ENCODE data around the gene SHROOM4. TPM values are rescaled to one million over a fixed set of nuclear protein-coding genes. Genes with fewer than 3 reads are reported as not detected.

The SHROOM4 gene
- total RNA-seq, 1 experiment from 2014 or later, result 0.05 TPM

DNA sequence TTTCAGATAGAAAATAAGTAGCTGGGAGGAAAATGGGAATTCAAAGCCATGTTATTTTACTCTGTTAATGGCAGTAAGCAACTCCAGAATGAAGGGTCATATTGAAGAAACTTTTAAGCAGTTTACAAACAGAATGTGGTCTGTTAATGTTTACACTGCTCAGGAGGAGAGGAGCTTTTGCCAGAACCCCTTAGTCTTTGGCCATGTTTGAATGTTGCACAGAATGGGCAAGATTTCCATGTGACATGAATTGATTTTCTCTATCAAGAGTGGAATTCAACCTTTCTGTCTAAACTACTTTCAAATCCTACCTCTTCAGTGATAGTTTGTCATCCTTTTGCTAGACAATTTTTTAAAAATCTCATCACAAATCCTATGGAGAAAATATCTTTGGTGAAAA lies 227.6 kb downstream of the SHROOM4 start:
- H3K4me2 ChIP-seq (ENCODE audit: low read length), result no peak overlapping the region
- H3K27me3 ChIP-seq (ENCODE audit: insufficient read depth, low read length), result 0 out of 2 replicates have a peak, but pooled peaks cover 7% of the 10 kb centered on the region
- H3K79me2 ChIP-seq (ENCODE audit: insufficient read depth, low read length), result no peaks in the 10 kb centered on the region
- POLR2A ChIA-PET, result no interaction called here
- intact Hi-C loops (cut with micrococcal nuclease), result loop anchor here (10.0 kb wide), 1 partner anchor 712 kb away; the partner anchor contains the start of gene USP27X
- no peak overlapping the region for H3K4me3 ChIP-seq (replicated peaks in 1 of 2; ENCODE audit: low read depth in 1 of 2, low read length in 2 of 2)
- no TSS peak for BruUV-seq (replicated peaks)
- H4K20me1 ChIP-seq (ENCODE audit: insufficient read depth), result no peaks in the 10 kb centered on the region
- H3K36me3 ChIP-seq (ENCODE audit: control insufficient read depth in 1 of 2, insufficient read depth in 2 of 2, low read length in 2 of 2), result no peaks in the 10 kb centered on the region
- H3K9me3 ChIP-seq (ENCODE audit: control insufficient read depth in 1 of 2, insufficient read depth in 1 of 2, low read depth in 1 of 2, low read length in 2 of 2), result no peaks in the 10 kb centered on the region
- H3K4me1 ChIP-seq (ENCODE audit: control insufficient read depth in 1 of 2, insufficient read depth in 2 of 2, low read length in 2 of 2), result no peaks in the 10 kb centered on the region
- no peak overlapping the region for H2AFZ ChIP-seq (ENCODE audit: low read depth, low read length, poor library complexity, severe bottlenecking)
- DNase-seq (ENCODE audit: low read depth, low spot score) (no peak), ATAC-seq (no peak)
- RAD21 ChIA-PET (ENCODE audit: low non-redundant PET in 1 of 2, low total read pairs in 2 of 2, uncharacterized antibody in 2 of 2, unreplicated experiment in 2 of 2), result no interaction called here
- H3K27ac ChIP-seq (ENCODE audit: low read depth, low read length), result no peak overlapping the region
- H3K9me2 ChIP-seq (ENCODE audit: insufficient read depth), result no peaks in the 10 kb centered on the region
- TF ChIP-seq CBX3 (IDR thresholded peaks at IDR 0.05; ENCODE audit: low read depth), result no peak
- TF ChIP-seq POLR2AphosphoS5 (IDR thresholded peaks at IDR 0.05; ENCODE audit: low read depth, low read length), result no peak
- TF ChIP-seq JUND (IDR thresholded peaks at IDR 0.05), result no peak
- no peak for TF ChIP-seq ZBTB33 (IDR thresholded peaks at IDR 0.05; ENCODE audit: extremely low read depth, insufficient replicate concordance, low read length)
- no peak for TF ChIP-seq SP1 (IDR thresholded peaks at IDR 0.05; ENCODE audit: low read depth)
- no peak for TF ChIP-seq POLR2A (IDR thresholded peaks at IDR 0.05; ENCODE audit: borderline replicate concordance, extremely low read depth, insufficient read depth, insufficient read length)
- TF ChIP-seq CTCF (IDR thresholded peaks at IDR 0.05 in 2 of 3, conservative IDR thresholded peaks at IDR 0.05 in 1 of 3; ENCODE audit: borderline replicate concordance in 1 of 3, insufficient read depth in 1 of 3, low read depth in 2 of 3, low read length in 2 of 3), result no peak
- TF ChIP-seq ZNF274 (IDR thresholded peaks at IDR 0.05; ENCODE audit: low read depth, low read length), result no peak
- H3K9ac ChIP-seq (ENCODE audit: low read length), result no peak overlapping the region
- CTCF ChIA-PET, result no interaction called here
